ENCODE data around the gene GDPD4.

Gene GDPD4

DNA sequence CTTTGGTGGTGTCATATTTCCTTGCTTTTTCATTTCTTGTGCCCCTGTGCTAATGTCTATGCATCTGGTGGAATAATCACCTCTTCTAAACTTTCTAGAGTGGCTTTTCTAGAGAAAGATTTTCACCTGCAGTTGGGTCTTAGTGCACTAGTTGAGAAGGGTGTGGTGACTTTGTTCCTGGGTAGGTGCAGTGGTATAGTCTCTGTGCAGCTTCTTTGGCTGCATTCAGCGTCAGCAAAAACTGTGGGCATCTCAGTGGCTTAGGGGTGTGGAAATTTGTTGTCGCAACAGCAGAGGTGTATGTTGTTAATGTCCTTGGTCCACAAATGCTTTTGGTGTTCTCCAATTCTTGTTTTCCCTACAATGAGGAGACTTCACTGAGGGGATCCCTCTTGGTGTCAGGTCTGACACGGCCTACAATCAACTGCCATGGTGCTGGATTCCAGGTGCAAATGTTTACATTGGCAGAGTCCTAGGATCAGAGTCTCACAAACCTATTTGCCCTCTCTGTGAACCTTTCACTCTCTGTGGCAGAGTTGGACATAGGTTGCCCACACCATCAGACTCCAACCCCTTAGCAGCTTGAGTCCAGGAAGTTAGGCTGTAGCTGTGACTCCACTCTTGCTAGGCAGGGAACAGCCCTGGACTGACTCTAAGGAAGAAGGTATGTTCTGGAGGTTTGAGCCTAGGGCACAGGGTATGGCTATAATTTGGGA, 48.8 kb downstream of the GDPD4 start:
- H3K4me3 ChIP-seq (ENCODE audit: low read depth, low read length), result no peak overlapping the region
- DNase-seq (ENCODE audit: low read depth), result no peak

GRCh38 chr11:77250881-77251640, 50.4 kb downstream of the GDPD4 start:
- no peak for DNase-seq (ENCODE audit: low read depth)
- no peak overlapping the region for H3K4me3 ChIP-seq (ENCODE audit: low read depth, low read length)

DNA sequence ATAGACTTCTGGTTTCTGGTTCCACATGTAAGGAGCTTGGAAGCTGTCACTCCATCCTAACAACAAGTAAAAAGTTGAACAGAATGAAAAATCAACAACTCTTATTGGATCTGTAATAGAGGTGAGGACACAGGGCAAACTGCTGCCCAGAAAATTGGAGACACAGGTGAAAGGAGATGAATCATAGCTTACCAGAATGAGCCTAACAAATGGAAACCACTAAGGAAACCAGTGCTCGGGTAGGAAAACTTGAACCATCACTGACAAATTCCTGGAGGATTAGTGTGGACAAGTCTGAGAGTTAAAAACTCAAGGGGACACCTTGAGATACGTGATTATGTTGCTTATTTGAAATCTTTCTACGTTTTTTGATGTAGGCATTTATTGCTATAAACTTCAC, 52.1 kb downstream of the GDPD4 start:
- no peak for DNase-seq (ENCODE audit: low read depth)

DNA sequence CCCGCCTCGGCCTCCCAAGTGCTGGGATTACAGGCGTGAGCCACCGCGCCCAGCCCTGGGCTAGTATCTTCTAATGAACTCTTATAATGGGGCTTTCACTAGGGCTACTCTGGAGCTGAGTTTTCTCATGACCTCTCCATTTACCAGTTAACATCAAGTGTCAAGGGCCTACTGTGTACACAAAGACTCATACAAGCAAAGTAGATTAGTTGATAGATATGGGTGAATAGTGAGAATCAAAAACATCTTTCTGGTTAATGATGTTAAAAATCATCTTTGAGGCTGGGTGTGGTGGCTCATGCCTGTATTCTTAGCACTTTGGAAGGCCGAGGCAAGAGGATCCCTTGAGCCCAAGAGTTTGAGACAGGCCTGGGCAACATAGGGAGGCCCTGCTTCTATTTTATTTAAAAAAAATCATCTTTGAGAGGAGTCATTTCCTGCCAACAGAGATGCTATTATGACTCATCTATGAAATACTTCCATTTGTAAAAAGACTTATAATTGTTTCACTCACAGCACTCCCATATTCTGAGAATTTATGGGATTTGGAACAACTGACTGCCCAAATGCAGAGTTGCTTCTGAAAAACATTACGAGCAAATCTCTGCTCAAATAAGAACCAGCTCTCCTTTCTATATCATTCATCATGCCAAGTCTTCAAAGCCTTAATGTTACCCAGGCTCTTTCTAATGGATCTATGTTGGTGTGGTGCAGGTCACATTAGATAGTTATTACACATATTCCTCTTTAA, 57.0 kb downstream of the GDPD4 start:
- no peak overlapping the region for H3K4me3 ChIP-seq (ENCODE audit: low read depth, low read length)
- DNase-seq (ENCODE audit: low read depth), result peak; percentile 56

More for the DNA sequence above, 52.1 kb downstream of the GDPD4 start:
- no peak overlapping the region for H3K4me3 ChIP-seq (ENCODE audit: low read depth, low read length)

- H3K4me3 ChIP-seq (ENCODE audit: low read depth, low read length), result no peak overlapping the region
These were observed 64.6 kb downstream of the GDPD4 start for GRCh38 chr11:77236901-77237300.

GRCh38 chr11:77233011-77233410, 68.5 kb downstream of the GDPD4 start:
- DNase-seq (ENCODE audit: low read depth), result no peak
- no peak overlapping the region for H3K4me3 ChIP-seq (ENCODE audit: low read depth, low read length)

More at GRCh38 chr11:77236901-77237300, 64.6 kb downstream of the GDPD4 start:
- DNase-seq (ENCODE audit: low read depth), result no peak

- H3K4me3 ChIP-seq (ENCODE audit: low read depth, low read length), result no peak overlapping the region
- no peak for DNase-seq (ENCODE audit: low read depth)
These were observed 69.2 kb downstream of the GDPD4 start for GRCh38 chr11:77232242-77232641.

DNA sequence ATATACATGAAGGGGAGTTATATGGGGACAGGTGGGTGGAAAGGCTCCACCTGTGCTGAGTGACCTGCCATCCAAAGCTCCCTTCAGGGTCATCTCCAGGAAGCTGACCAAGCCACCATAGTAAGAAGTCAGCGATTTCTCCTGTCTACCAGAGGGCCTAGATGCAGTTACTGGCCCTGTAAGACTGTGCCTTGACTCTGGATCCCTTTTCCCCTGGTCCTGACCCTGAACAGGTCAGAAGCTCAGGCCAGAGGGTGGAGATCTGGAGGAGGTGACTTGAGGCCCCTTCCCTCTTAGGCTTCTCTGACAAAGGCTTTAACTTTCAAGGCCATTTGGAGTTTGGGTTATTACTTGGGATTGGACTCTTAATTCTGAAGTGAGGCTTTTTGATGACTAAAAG, 69.7 kb downstream of the GDPD4 start:
- no peak overlapping the region for H3K4me3 ChIP-seq (ENCODE audit: low read depth, low read length)
- no peak for DNase-seq (ENCODE audit: low read depth)

- no peak for DNase-seq (ENCODE audit: low read depth)
- H3K4me3 ChIP-seq (ENCODE audit: low read depth, low read length), result no peak overlapping the region
These were observed 70.4 kb downstream of the GDPD4 start for GRCh38 chr11:77230878-77231605.

GRCh38 chr11:77223797-77224196, 77.7 kb downstream of the GDPD4 start:
- H3K4me3 ChIP-seq (ENCODE audit: low read depth, low read length), result no peak overlapping the region
- no peak for DNase-seq (ENCODE audit: low read depth)

DNA sequence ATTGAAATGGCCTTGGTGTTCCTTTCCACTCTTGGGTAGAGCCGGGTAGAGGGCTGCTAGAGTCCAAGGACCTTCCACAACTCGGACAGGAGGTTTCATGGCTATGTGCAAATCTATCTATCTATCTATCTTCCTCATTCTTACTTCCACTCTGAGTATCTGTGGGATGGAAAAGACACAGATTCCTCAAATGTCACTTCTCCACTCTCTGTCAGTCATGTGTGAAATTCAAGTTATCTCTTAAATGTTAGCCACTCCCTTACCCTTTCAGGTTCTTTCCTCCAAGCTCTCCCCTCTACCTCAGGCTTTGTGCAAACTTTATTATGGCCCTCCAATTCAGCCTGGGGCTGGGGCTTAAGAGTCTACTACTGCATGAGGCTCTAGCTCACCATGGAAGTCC, 84.3 kb downstream of the GDPD4 start:
- no peak for DNase-seq (ENCODE audit: low read depth)
- no peak overlapping the region for H3K4me3 ChIP-seq (ENCODE audit: low read depth, low read length)

DNA sequence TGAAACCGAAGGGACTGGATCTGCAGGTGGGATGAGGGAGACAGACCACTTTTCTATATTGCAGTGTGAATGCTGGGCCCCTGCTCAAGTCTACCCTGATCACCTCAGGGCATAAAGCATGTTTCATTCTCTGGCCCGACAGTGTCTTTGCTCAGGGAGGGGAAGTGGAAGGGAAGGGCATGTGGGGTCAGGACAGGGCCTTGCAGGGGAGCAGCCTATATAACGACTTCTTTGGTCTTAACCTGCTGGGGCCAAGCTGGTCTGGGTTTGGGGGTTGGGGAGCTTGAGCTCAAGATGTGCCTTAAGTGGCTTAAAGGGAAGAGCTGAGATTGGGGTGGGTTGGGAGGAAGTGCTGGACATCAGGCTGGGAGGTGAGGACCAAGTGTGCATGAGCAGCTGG, 86.4 kb downstream of the GDPD4 start:
- no peak overlapping the region for H3K4me3 ChIP-seq (ENCODE audit: low read depth, low read length)
- DNase-seq (ENCODE audit: low read depth), result no peak

DNA sequence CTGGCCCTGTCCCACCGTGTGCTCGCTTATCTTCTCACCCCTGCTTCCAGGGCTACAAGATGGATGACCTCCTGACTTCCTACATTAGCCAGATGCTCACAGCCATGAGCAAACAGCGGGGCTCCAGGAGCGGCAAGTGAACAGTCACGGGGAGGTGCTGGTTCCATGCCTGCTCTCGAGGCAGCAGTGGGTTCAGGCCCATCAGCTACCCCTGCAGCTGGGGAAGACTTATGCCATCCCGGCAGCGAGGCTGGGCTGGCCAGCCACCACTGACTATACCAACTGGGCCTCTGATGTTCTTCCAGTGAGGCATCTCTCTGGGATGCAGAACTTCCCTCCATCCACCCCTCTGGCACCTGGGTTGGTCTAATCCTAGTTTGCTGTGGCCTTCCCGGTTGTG, 86.9 kb downstream of the GDPD4 start:
- no peak overlapping the region for H3K4me3 ChIP-seq (ENCODE audit: low read depth, low read length)
- DNase-seq (ENCODE audit: low read depth), result no peak

DNA sequence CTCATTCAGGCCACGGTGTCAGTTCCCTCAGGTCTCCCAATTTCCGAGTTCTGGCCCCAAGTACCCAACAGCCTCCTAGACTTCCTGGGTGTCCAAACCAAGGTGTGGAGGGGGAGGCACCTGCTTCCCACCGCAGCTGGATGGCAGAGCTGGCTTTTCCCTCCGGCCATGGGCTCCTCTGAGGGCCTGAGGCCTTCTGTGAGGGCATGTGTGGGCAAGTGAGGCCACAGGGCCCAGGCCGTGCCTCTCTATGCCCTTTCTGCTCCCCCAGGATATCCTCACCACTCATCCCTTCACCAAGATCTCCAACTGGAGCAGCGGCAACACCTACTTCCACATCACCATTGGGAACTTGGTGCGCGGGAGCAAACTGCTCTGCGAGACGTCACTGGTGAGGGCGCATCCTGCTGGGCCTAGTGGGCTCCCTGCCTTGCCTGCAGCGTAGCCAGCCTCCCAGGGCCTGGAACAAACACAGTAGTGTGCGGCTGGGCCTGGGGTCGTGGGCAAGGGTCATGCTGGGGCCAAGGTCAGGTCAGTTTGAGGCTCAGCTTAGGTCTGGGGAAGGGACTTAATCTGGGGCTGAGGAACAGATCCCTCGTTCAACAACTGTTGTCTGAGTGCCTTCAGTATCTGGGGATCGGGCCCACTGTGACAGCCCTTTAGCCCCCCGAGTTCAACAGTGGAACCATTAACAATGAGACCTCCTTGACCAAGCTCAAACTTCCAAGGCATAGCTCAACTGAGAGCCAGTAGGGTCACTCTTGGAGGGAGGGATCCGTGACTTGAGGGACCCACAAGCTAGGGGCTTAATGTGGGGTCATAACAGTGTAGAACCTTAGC, 87.7 kb downstream of the GDPD4 start:
- no peak for DNase-seq (ENCODE audit: low read depth)
- no peak overlapping the region for H3K4me3 ChIP-seq (ENCODE audit: low read depth, low read length)

DNA sequence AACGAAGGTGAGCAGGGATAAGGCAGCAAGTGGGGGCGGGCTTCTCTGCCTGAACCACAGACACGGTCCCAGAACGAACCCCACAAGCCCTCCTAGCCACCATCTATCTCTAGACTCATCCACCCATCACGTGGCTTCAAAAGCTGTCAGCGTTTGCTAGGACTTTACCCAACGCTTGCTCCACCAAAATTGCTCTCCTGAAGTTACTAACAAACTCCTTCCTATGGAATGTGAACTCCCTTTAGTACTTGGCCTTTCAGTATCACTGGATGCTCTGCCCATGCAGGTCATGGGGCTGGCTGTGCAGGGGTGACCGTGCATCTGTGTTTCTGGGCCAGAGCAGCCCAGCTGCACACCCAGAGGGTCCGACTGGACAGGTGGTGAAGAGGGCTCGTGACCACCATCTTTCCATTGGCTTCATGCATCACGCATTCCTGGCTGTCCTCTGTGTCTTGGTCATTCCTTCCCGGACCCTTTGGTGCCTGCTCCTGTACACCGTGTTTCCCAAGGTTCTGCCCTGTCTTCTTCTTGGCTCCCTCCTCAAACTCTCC, 88.4 kb downstream of the GDPD4 start:
- H3K4me3 ChIP-seq (ENCODE audit: low read depth, low read length), result no peak overlapping the region
- no peak for DNase-seq (ENCODE audit: low read depth)

GRCh38 chr11:77212314-77213007, 89.0 kb downstream of the GDPD4 start:
- no peak for DNase-seq (ENCODE audit: low read depth)
- H3K4me3 ChIP-seq (ENCODE audit: low read depth, low read length), result no peak overlapping the region

DNA sequence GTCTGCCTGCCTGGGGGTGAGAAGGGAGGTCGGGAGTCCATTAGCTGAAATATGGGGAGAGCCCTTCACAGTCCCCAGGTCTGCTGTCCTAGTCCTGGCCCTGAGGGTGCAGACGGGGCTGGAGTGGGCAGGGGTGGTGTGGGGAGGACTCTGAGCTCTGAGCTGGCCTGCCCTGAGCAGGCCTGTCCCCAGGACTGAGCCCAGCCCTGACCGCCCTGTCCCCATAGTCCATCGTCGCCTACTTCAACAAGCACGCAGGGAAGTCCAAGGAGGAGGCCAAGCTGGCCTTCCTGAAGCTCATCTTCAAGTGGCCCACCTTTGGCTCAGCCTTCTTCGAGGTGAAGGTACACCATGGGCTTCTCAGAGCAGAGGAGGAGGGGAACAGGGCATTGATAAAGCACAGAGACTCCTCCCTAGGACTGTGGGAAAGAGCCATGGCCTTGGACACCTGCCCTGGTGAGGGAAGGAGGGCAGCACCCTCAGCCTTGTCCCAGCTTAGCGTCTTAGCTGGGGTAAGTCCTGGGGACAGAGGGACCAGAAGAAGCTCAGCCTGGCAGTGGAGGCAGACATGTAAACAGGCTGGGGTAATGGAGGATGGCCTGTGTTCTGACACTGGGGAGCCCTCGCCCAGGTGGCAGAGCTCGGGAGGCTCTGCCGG, 89.8 kb downstream of the GDPD4 start:
- no peak overlapping the region for H3K4me3 ChIP-seq (ENCODE audit: low read depth, low read length)
- no peak for DNase-seq (ENCODE audit: low read depth)

DNA sequence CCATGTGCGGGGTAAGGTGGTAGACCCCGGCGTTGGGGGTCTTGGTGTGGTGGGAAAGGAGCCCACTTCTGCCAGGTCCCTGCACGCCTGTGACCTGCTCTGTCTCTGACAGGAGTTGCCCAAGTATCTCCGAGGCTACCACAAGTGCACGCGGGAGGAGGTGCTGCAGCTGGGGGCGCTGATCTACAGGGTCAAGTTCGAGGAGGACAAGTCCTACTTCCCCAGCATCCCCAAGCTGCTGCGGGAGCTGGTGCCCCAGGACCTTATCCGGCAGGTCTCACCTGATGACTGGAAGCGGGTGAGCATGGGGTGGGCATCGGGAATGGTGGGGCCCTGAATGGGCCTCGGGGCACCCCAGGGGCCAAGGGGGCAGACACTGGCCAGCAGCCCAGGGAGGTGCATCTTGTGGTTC, 90.4 kb downstream of the GDPD4 start:
- DNase-seq (ENCODE audit: low read depth), result no peak
- H3K4me3 ChIP-seq (ENCODE audit: low read depth, low read length), result no peak overlapping the region

Measured in skeletal muscle cell (primary cell).